HG02588 (cell line): Measurements from ENCODE around the gene ARHGAP12.

Experiments used
- ATAC-seq: cut with Tn5 transposase; IDR thresholded peaks from one replicate; pipeline ENCODE4 v1.9.1; 2021; ENCODE audit warnings: mild to moderate bottlenecking, moderate library complexity; ENCODE audit not compliant: unreplicated experiment

Gene ARHGAP12

DNA sequence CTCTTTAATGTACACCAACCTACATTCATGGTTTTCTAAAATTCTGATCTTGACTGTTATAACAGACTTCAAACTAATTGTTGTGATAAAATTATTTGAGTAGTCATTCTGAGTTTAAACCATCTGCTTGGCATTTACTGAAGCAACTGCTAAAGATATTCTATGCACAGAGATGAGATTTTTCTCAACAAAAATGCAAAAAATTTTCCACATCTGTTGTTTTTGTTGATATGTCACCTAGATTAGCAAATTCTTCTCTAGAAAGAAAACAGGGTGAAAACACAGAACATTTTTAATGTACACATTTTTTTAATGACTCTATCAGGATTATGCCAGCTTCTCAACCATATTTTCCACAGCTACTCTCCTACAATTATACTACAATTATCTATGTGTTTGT, 42.7 kb downstream of the ARHGAP12 start:
- ATAC-seq, result no peak

DNA sequence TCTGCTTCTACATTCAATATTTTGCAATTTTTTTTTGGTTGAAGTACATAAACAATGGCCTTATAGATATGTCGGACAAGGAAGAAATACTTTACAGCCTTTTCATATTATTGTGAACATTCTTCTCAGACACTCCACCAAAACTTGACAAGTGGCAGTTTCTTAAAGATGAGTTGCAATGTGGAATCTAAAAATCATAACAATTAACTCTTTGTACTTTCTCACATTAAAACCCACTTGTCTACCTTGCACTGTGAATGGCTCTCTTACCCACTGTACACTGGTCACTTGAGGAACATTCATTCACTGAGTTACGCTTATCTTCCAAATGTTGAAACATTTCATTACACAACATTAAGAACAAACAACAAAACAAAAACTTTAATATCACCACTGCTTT, 44.2 kb downstream of the ARHGAP12 start:
- no peak for ATAC-seq

DNA sequence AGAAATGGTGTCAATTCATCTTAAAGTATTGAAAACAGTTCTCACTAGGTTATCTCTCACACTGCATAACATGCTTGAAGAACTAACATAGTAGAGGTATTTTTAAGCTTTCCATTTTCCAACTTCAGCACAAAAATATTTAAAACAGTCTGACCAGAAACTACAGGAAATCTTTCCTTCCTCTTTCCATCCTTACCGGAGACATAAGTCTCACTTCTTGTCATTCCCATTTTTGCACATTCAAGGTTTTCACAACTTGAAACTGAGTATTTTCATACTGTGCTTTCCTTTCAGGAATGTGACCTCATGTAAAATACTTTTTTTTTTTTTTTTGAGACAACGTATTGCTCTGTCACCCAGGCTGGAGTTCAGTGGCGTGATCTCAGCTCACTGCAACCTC, 45.2 kb downstream of the ARHGAP12 start:
- no peak for ATAC-seq

- ATAC-seq, result no peak
These were observed 50.1 kb downstream of the ARHGAP12 start for GRCh38 chr10:31878486-31878885.

DNA sequence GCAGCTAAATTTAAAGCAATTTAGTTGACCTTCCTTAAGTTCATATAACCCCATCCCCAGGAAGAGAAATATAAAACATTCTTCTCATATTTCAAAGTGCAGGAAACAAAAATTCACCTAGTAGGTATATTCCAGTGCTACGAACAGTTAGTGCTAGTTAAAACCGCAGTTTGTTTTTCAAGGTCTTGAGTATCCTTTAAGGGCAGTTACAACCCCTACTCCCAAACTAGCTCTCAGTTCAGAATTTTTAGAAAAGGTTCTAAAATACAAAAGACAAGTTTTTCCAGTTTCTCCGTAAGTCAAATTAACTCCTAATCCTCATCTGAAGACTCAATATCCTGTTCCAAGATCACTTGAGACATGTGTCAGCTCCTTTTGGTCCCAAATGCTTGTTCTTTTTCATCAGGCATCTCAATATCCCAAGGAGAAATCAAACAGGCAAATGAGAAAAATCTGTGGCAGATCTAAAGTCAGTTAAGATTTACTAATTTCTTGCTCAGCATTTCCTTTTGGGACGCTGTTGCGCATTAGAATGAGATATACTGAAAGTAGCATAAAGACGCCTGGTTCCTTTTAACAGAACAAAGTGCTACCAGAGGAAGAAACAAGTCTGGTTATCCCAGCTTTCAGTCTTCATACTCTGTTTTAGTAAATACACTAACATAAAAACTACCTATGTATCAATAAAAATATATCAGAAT, 51.8 kb downstream of the ARHGAP12 start:
- no peak for ATAC-seq

- ATAC-seq, result peak; percentile 62
These were observed 53.0 kb downstream of the ARHGAP12 start for GRCh38 chr10:31875608-31876007.

DNA sequence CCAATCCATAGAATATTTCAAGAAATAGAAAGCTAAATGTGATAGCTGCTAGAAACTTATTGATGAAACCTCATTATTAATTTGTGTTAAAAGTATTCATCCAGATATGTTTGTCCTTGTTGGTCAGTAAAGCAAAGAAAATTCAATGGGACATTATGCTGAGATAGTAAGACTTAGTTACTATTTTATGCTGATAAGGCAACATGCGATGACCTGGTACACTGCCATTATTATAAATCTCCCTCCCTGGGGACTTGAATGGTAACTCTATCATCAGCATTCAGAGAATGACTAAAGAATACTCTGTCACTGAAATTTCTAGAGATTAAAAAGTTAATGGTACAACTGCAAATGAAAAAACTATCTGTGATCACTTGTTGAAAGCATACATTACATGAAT, 54.9 kb downstream of the ARHGAP12 start:
- ATAC-seq, result no peak

DNA sequence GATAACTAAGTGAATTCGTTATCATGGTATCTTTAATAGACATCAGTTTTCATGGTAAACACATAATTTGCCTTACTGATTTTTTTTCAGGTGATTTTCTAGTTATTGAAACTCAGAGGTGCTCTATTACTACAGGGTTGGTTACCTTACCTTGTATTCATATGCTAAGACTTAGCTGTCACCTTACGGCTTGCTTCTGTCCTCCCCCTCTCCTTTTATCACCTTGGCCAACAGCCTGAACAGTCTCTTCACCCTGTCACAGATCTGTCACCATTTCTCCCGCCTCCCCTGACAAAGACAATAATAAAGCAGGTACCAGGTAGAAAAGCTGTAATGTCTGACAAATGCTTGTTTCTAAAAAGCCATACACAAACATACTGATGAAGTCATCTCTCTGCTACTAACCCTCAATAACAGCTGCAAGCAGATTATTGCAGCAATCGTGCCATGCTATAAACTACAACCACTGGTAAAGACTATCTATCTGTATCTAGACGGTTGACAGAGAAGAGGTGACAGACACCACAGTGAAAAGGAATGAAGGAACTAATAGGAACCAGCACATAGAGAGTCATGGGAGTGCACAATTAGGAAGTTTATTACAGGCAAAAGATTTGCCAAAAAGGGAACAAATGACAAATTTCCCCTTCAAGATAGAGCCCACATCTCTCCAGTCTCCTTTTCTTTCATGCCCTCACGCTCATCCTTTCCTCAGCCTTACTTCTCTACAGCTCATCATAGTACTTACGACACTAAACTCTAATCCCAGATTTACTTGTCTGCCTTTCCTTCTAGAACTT, 57.2 kb downstream of the ARHGAP12 start:
- ATAC-seq, result no peak

DNA sequence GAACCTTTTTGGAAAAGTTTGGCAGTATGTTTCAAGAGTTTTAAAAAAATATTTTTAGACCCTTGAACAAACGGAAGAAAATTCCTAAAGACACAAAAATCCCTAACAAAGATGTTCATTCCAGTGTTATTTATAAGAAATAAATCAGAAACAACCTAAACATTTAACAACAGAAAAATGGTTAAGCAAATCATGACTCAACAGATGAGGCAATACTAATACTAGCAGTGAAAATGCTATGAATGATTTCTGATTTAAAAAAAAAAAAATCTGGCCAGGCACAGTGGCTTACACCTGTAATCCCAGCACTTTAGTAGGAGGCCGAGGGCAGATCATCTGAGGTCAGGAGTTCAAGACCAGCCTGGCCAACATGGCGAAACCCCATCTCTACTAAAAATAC, 61.0 kb downstream of the ARHGAP12 start:
- ATAC-seq, result no peak

DNA sequence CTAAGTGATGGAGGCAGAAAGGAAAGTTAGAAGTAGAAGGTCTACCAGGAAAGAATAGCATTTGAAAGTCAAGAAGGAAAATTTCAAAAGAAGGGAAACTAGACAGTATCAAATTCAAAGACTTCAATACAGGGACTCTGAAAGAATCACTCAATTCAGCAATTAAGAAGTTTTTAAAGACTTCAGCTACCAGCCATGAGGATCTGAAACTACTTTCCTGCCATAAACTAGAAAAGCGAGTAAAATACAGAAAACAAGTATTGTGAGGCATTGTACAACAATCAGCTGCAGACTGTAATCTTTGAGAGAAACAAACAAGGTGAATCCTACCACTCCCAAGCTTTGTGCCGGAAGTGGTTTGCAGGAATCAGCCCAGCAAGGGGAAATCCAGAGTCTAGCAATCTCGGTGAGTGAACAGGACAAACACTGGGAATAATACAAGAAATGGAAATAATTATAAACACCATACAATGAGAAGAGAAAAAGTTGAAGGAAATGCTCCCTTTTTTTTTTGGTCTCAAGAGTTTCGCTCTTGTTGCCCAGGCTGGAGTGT, 62.4 kb downstream of the ARHGAP12 start:
- no peak for ATAC-seq

DNA sequence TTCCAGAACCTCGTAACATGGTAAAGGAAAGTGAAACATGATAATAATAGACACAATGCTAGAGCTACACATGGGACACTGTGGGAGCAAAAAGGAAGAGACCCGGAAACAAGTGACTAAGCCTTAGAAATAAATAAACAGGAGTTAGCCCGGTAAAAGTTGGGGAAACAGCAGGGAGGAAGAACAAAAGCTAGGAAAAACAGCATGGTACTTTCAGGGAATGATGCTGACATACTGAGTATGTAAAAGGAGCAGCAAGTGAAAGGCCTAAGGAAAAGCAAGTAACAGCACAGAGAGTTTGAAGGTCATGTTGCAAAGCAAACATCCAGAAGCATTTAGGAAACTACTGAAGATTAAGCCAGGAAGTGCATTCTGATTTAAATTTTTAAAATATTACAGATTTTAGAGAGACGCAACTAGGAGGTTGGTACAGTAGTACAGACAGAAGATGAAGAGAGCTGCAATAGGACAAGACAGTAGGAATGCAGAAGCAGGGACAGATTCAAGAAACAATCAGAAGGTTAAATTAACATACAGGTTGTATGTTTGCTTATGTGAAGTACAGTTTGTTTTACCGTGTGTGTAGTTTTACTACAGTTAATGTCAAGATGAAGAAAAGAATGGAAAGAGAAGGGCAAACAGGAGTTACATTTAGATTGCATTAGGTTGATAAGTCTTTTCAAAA, 63.7 kb downstream of the ARHGAP12 start:
- no peak for ATAC-seq

DNA sequence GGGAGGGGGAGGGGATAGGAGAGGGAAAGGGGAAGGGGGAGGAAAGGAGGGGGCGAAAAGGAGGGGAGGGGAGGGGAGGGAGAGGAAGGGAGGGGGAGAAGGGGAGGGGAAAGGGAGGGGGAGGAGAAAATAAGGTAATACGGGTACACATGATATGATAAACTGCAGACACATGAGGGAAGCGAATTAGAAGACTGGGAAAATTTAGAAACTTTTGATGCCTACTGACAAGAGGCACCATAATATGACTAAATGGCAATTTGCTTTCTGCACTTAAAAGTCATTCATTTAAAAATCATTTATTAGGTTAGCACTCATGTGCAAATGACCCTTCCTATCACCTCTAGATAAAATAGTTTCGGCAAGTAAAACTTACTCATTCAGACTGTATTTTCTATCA, 73.6 kb downstream of the ARHGAP12 start:
- no peak for ATAC-seq

- ATAC-seq, result no peak
These were observed 75.0 kb downstream of the ARHGAP12 start for GRCh38 chr10:31853629-31854028.

DNA sequence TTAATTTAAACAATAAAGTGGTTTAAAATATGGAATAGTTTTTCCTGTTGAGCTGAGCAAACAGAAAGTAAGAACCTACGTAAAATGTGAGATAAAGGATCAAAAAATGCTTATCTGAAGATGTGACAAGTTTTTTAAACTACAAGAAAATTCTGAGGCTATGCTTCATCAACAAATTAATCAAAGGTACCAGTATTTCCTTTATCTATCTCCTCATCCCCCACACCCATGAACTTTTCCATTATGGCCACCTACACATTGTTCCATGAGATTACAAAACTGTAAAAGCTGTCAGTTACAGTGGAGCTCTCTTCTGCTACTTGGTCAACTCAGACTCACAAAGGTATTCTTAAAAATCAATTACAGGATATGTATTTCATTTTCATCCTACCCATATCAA, 77.4 kb downstream of the ARHGAP12 start:
- ATAC-seq, result no peak

DNA sequence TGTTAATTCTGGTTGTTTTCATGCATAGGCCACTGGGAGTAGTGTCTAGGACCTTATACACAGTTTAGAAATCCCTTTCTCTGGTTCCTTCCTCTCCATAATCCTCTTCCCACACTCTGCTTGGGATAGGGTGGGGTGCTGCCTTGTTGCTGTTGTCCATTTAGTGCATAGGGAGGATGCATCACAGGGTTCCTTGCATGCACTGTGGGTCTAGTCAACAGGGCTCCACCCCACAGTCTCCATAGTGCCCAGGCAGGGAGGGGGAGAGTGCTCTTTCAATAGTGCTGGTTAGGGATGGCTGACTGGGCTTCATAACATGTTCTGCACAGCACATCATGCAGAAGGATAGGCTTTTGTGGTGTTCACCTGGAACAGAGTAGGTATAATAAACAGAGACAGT, 81.1 kb downstream of the ARHGAP12 start:
- no peak for ATAC-seq

DNA sequence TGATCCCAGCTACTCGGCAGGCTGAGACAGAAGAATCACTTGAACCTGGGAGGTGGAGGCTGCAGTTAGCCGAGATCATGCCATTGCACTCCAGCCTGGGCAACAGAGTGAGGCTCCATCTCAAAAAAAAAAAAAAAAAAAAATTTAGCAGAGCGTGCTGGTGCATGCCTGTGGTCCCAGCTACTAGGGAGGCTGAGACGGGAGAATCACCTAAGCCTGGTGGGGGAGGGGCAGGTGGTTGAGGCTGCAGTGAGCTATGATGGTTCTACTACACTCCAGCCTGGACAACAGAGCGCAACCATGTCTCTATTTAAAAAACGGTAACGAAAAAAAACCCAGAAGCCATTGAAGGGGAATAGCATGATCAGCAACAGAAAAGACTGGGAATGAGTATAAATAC, 89.9 kb downstream of the ARHGAP12 start:
- no peak for ATAC-seq

DNA sequence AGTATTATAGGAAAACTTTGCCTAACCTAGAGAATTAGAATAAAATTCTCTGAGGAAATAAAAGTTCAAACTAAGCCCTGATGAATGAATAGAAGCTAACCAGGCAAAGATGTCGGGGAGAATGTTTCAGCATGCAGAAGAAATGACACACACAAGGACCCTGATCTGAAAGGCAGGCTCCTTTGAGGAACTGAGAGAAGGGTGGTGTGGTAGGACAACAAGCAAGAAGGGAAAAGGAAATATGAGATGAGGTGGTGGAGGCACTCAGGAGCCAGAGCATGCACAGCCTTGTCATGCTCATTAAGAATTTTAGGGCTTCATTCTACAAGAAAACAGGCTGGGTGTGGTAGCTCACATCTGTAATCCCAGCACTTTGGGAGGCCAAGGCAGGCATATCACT, 90.6 kb downstream of the ARHGAP12 start:
- no peak for ATAC-seq

- ATAC-seq, result no peak
These were observed 91.8 kb downstream of the ARHGAP12 start for GRCh38 chr10:31836569-31837406.

GRCh38 chr10:31833753-31834152, 94.9 kb downstream of the ARHGAP12 start:
- no peak for ATAC-seq

DNA sequence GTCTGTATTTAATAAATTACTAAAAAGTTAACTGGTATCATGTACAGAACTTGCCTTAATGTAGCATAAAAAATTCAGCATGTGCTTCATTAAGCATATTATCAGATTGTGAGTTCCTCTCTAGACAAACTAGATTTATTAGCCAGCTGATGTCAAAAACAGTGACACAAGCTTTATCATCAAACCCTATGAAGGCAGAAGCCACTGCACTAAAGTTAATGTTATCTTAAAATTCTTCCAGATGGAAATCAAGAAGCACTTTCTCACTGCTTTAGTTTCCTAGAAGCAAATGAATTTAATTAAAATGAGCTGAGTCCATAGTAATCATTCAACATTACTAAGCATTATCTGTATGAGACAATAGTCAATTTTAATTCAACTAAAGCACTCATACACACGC, 96.4 kb downstream of the ARHGAP12 start:
- no peak for ATAC-seq

- no peak for ATAC-seq
These were observed 97.7 kb downstream of the ARHGAP12 start for GRCh38 chr10:31830887-31831286.
